Measurements from ENCODE around the gene CPNE5.

The CPNE5 gene

GRCh38 chr6:36793913-36794712 lies 45.1 kb downstream of the CPNE5 start:
- TF ChIP-seq, protein P1, sequence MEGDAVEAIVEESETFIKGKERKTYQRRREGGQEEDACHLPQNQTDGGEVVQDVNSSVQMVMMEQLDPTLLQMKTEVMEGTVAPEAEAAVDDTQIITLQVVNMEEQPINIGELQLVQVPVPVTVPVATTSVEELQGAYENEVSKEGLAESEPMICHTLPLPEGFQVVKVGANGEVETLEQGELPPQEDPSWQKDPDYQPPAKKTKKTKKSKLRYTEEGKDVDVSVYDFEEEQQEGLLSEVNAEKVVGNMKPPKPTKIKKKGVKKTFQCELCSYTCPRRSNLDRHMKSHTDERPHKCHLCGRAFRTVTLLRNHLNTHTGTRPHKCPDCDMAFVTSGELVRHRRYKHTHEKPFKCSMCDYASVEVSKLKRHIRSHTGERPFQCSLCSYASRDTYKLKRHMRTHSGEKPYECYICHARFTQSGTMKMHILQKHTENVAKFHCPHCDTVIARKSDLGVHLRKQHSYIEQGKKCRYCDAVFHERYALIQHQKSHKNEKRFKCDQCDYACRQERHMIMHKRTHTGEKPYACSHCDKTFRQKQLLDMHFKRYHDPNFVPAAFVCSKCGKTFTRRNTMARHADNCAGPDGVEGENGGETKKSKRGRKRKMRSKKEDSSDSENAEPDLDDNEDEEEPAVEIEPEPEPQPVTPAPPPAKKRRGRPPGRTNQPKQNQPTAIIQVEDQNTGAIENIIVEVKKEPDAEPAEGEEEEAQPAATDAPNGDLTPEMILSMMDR (conservative IDR thresholded peaks at IDR 0.05) = no peak
- TF ChIP-seq ZFX (IDR thresholded peaks at IDR 0.05) = no peak
- H3K27ac ChIP-seq = no peak overlapping the region

- no peak for TF ChIP-seq ZFX (IDR thresholded peaks at IDR 0.05)
- TF ChIP-seq, protein P1 (conservative IDR thresholded peaks at IDR 0.05) = no peak
- H3K27ac ChIP-seq = no peak overlapping the region
Measured at GRCh38 chr6:36793296-36793912, 45.8 kb downstream of the CPNE5 start.

DNA sequence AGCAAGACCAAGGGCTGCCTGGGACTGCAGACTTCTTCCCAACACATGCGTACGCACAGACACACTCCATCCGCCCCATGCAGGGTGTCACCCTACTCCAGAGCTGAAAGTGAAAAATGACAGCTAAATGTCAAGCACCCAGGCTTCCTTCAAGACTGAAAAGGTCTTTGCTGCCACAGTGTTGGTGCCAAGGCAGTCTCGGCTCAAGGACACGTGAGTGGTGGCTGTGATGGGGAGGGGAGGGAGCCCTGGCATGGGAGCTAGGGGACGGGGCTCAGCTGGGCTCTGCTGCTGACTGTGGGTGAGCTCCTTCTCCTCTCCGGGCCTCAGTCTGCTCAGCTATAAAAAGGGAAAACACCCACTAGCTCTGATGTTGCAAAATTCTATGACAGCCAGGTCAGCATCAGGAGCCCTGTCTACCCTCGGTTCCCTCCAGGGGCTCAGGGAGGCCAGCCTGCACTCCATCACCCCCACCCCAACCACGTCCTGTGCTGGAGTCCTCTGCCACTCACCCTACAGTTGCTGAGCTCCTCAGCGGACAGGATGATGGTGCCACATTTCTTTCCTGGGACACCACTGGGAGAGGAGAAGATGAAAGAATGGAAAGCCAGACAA lies 47.6 kb downstream of the CPNE5 start:
- TF ChIP-seq, protein P1 (conservative IDR thresholded peaks at IDR 0.05) = no peak
- TF ChIP-seq ZFX (IDR thresholded peaks at IDR 0.05) = no peak
- H3K27ac ChIP-seq = no peak overlapping the region

DNA sequence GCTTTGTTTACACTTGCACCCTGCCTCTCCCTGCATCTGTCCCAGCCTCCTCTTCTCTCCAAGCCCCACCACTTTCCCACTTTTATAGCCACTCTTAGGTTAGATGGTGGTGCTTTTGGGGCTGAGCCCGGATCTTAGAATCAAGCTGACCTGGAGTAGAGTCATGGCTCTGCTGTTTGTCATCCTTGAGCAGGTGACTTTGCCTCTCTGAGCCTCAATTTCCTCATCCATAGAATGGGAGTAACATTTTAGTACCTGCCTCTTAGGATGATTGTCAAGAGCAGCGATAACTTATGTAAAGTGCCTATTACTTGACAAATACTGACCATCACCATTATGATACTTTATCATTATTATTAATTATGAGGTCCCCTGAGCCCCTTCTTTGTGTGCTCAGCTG lies 48.2 kb downstream of the CPNE5 start:
- TF ChIP-seq, protein P1 (conservative IDR thresholded peaks at IDR 0.05) = no peak
- TF ChIP-seq ZFX (IDR thresholded peaks at IDR 0.05) = no peak
- H3K27ac ChIP-seq = no peak overlapping the region

GRCh38 chr6:36788768-36789167 lies 50.5 kb downstream of the CPNE5 start:
- no peak overlapping the region for H3K27ac ChIP-seq
- no peak for TF ChIP-seq ZFX (IDR thresholded peaks at IDR 0.05)
- TF ChIP-seq, protein P1 (conservative IDR thresholded peaks at IDR 0.05) = no peak

DNA sequence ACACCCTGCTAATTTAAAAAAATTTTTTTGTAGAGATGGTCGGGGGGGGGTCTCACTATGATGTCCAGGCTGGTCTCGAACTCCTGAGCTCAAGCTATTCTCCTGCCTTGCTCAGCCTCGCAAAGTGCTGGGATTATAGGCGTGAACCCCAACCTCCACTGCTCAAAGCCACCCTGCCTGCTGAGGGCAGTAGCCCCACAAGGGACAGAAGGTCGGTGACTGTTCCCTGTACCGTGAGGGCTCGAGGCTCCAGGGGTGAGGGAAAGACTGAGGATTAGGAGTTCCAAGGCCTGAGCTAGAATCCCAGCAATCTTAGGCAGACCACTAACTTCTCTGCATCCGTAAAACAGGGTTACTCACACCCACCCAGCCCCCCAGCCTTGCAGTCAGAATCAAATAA lies 51.1 kb downstream of the CPNE5 start:
- no peak for TF ChIP-seq ZFX (IDR thresholded peaks at IDR 0.05)
- TF ChIP-seq, protein P1 (conservative IDR thresholded peaks at IDR 0.05) = no peak
- no peak overlapping the region for H3K27ac ChIP-seq

DNA sequence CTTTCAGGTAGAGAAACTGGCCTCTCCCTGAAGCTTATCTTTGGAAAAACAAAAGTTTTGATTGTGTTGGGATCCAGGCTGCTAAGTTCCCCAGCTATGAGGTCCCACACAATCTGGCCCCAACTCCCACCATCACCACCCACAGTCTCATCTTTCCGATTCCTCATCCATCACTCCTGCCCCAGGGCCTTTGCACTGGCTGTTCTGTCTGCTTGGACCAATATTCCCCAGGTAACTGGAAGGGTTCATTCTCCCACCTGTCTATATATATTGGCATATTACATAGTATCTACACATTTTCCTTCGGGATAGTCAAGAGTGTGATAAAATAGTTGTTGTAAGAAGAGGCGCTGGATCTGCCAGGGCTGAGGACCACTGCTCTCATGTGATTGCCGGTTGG lies 52.0 kb downstream of the CPNE5 start:
- no peak overlapping the region for H3K27ac ChIP-seq
- no peak for TF ChIP-seq ZFX (IDR thresholded peaks at IDR 0.05)
- TF ChIP-seq, protein P1 (conservative IDR thresholded peaks at IDR 0.05) = no peak
